Gastrocnemius medialis (tissue), 4 donors: ENCODE results near the gene MEIOB.

Source experiments
- POLR2A ChIP-seq, 2 donors: fragments of 450-650 bp; IDR thresholded peaks; one replicate each; pipeline ENCODE4 v1.6.1; 2017; ENCODE audit warnings: antibody characterized with exemption in 2 of 2, mild to moderate bottlenecking in 2 of 2, moderate library complexity in 2 of 2
- TF ChIP-seq, protein P1 (sequence below), 5 experiments: fragments of 450-650 bp in 3 of 5; fragments of 200-600 bp in 2 of 5; sonication (generic) in 2 of 5; IDR thresholded peaks in 4 of 5; conservative IDR thresholded peaks in 1 of 5; 1 replicate in 4 of 5; 2 replicates in 1 of 5; pipeline ENCODE4 v1.5.1; 2016 to 2019; ENCODE audit warnings: antibody characterized with exemption in 5 of 5, mild to moderate bottlenecking in 3 of 5, moderate library complexity in 3 of 5

DNA sequence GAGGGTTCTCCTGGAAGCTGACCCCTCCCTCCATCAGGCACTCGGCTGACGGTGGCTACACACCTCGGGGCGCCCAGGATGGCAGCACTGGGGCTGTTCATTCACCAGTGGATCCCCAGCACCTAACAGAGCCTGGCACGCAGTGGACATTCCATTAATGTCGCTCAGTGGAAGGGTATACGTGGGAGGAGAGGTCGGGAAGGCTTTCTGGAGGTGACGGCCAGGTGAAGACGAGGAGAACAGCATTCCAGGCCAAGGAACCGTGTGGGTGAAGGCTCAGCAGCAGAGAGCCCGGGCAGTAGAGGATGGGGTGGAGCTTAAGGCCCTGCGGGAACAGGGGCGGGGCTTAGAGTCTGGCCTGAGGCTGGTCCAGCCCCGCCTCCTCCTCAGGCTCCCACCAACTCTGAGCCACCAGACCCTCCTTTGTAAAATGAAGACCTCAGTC, 48.8 kb upstream of the MEIOB start:
- TF ChIP-seq, protein P1, sequence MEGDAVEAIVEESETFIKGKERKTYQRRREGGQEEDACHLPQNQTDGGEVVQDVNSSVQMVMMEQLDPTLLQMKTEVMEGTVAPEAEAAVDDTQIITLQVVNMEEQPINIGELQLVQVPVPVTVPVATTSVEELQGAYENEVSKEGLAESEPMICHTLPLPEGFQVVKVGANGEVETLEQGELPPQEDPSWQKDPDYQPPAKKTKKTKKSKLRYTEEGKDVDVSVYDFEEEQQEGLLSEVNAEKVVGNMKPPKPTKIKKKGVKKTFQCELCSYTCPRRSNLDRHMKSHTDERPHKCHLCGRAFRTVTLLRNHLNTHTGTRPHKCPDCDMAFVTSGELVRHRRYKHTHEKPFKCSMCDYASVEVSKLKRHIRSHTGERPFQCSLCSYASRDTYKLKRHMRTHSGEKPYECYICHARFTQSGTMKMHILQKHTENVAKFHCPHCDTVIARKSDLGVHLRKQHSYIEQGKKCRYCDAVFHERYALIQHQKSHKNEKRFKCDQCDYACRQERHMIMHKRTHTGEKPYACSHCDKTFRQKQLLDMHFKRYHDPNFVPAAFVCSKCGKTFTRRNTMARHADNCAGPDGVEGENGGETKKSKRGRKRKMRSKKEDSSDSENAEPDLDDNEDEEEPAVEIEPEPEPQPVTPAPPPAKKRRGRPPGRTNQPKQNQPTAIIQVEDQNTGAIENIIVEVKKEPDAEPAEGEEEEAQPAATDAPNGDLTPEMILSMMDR (IDR thresholded peaks at IDR 0.05 in 4 of 5, conservative IDR thresholded peaks at IDR 0.05 in 1 of 5) = no peak
- no peak for TF ChIP-seq POLR2A (IDR thresholded peaks at IDR 0.05)
